NCI-H1436 (cell line): ENCODE measurements around the gene MTX2.

ENCODE experiments used
- DNase-seq: peaks from one replicate; lab custom pipeline; 2025; lab: John Stamatoyannopoulos, UW

MTX2 gene

DNA sequence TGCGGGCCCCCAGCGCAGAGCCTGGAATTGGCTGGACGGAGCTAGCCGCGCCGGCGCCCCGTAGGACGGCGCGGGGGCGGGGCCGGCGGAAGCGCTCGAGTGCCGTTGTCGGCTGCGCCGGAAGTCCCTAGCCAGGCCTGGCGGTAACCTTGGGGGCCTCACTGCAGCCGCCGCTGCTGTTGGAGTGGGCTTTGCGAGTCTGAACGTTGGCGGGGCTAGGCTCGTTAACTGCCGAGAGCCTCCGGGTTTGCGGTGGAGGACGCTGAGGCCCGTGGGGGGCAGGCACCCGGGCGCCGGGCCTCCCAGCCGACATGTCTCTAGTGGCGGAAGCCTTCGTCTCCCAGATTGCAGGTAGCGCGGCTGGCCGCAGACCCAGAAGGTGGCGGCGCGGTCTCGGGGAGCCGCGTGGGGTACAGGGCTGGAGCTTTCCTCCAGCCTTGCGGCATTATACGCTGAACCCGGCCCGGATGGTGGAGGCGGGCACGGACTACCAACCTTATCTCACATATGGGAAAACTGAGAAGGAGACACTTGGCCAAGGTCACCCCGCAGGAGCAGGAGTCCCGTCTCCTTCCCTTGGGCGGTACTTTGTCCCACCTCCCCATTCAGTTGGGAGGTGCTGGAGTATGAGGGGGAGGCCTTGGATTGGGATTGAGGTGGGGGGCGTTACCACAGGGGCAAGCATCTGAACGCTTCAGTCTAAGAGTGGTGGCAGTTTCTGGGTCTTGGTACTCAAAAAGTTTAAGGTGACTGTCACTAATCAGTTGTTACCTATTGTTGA is at the start of gene MTX2:
Gene MTX2 (plus strand): TSS at position 124 of the 781 bp plus-strand sequence. CDS start 188 bp downstream, at position 312.
- DNase-seq: peak; percentile 66

DNA sequence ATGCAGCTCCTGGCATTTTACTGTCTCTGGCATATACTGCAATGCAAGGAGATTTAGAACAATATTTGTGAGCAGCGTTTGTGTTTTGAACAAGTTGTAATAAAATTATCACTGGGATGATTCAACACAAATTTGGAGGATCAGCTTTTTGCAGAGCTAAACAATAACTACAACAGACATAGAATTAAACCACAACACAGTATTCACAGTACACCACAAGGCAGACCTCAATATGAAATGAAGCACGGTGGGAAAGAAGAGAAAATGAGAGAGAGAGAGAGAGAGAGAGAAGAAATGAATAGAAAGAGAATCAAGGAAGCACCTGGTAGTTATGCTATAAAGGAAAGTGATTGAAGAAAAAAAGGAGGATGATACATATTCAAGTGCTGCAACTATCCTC is 41.4 kb upstream of the MTX2 start:
- no peak for DNase-seq

DNA sequence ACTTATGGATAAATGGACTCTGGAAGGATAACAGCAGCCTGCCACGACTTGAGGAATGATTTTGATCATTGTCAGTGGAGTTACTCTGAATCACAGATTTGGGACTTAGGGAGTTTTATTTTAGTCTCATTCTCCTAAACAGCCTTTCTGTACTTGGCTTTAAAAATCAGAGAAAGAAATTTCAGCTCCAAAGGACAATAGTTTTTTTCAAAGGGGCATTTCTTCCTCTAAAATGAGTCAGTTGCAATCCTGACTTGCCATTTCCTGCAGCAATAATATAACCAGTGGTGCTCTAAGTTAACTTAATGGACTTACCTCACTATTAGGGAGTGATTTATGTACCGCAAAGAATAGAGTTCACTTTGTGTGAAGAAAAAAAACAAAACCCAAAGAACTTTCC is 35.1 kb upstream of the MTX2 start:
- DNase-seq: no peak

DNA sequence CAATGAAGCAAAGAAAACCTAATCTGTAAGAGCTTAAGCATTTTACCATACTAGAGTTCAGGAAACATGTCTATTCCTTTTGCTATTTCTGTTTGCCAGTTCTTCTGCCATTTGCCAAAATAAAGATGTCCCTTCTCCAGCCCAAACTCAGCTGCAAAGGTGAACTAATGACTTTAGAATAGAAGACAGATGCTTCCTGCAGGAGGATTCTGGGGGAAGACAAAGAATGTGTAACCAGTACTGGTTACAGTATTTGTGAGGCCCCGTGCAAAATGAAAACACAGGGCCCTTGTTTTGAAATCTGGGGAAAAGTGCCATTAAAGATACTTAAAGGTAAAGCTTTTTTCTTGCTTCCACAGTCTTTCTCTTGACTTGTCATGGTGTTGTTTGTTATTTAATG is 34.3 kb upstream of the MTX2 start:
- DNase-seq: no peak

DNA sequence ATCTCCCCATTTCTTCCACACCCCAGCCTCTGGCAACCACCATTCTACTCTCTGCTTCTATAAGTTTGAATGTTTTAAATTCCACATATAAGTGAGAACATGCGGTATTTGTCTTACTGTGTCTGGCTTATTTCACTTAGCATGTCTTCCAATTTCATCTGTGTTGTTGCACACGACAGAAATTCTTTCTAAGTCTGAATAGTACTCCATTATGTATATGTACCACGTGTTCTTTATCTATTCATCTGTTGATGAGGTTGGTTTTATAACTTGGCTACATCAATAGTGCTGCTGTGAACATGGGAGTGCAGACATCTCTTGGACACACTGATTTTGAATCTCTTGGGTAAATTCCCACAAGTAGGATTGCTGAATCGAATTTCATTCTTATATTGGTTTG is 31.8 kb upstream of the MTX2 start:
- no peak for DNase-seq

DNA sequence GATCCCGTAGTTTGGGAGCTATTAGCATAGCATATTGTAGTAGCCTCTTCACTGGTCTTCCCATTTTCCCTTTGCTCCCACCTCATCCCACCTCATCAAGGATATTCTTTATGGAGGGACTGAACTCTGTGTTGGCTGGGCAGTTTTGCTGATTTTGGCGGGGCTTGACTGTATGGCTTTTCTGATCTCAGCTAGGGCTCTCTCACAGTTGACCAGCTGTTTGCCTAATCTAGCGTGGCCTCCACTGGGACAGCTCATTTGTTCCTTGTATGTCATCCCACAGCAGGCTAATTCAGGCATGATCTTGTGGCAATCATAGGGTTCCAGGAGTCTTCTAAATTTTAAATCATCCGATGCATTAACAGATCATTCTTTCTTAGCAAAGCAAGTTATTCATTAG is 30.2 kb upstream of the MTX2 start:
- no peak for DNase-seq

DNA sequence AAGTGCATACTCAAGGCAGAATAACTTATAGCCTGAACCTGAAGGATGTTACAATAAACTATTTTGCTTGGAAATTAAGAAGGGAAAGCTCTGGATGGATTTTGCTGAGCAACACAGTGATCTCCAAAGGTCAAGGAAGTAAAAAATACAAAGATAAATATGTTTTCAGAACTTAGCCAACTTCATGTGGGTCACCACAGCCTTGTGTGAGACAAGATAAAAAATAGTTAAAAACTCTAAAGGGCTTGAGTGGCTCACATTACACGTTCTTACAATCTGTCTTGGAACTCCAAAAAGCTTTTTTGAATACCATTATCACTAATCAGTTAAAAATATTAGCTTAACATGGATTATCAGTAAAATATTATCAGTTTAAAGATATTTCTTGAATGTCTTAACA is 28.9 kb upstream of the MTX2 start:
- DNase-seq: no peak

DNA sequence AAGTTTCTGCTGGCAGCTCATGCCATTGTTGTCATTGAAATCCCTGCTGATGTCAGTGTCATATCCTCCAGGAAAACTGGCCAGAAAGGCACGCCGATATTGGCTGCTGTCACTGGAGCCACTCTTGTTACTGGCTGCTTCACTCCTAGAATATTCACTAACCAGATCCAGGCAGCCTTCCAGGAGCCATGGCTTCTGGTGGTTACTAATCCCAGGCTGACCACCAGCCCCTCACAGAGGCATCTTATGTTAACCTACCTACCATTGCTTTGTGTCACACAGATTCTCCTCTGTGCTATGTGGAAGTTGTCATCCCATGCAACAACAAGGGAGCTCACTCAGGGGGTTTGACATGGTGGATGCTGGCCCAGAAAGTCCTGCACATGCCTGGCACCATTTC is 27.0 kb upstream of the MTX2 start:
- DNase-seq: no peak

DNA sequence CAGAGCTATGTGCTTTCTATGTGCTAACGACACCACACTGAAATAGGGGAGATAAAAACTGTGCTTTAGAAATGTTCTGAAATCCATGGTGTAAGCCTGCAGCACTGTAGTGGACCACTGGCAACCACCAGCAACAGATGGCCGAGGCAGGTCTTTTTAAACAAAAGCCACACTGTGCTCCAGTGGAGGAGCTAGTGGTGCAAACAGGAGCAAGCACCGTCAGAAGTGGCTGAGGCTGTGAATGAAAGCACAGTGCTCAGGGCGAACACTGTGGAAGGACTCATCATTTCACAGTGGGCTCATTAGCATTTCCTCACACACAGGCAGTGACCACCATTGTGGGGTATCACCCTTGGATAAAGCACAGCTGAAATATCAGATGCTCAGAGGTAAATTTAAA is 22.9 kb upstream of the MTX2 start:
- no peak for DNase-seq

DNA sequence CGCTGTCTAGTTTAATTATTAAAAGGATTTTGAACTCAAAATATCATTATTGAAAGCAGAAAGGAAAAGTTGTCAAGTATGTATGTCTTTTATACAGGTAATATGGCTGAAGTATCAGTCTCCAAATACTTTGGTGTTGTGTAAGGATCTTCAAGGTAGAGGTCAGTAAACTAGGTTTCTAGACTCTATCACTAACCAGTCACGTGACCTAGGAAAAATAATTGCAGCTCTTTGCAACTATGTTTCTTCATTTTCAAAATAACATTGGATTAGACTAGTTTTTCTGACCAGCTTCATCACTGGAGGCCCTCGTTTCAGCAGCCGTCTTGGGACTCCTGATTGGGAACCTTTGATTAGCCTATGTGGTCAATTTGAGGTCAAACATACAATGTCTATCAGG is 21.4 kb upstream of the MTX2 start:
- DNase-seq: no peak

DNA sequence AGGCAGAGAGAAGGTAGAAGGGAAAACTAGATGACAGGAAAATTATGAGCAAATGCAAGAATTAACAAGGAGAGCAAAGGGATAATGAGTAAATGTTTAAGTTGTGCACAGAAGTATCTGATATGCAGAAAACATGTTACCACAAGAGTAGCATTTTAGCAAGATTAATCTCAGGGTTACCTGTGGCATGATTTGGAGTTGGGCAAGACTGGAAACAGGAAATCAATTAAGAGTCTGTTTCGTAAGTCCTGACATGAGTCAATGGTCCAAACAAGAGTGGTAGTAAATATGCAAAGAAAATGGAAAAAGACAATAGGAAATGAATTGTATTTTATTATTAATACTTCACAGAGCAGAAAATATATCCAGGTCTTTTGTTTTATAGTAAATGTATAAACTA is 17.3 kb upstream of the MTX2 start:
- DNase-seq: no peak

DNA sequence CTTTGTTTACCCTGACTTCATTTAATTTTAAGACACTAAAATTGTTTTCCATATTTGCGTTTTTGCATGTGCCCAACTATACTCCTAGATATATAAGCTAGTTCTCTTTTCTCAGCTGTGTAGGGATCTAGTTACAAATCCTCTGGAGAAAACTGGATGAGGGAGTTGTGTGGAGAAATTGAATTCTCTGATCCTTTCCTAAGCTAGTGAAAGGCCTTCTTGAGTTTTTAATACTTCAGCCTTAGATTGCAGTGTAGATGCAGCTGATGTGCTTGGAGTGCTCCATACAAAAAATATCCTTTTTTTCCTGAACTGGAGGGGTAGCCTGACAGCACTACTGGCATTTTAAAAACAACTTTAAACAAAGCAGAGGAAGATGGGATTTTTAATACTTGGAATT is 8.6 kb upstream of the MTX2 start:
- no peak for DNase-seq

DNA sequence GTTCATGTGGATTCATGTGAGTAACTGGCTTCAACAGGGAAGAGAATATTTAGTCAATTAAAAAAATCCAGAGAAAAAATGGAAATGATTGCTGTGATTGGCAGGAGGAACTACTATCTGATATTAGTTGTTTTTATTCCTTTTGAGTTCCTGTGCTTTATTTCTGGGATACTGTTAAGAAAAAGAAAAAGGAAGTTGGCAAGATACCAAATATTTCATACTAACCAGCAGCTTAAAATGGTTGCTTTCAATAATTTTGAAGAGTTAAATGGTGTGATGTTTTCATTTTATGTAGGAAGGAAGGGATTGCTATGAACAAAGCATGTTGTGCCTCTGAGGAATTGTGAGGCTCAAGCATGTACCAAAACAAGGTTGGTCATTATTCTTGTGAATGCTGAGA is 8.1 kb upstream of the MTX2 start:
- no peak for DNase-seq

DNA sequence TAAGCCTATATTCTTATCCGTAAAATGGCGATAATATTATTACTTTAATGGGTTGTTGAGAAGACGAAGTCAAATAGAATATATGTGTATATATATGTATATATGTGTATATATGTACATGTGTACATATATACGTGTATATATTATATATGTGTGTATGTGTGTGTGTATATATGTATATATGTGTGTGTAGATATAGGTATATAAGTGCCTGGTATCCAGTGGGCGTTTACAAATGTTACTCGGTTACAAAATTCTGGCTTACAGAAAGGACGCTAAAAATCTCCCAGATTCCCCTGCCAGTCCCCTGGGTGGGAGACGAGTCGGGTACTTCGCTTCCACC is 295 bp upstream of the MTX2 start:
- DNase-seq: no peak

DNA sequence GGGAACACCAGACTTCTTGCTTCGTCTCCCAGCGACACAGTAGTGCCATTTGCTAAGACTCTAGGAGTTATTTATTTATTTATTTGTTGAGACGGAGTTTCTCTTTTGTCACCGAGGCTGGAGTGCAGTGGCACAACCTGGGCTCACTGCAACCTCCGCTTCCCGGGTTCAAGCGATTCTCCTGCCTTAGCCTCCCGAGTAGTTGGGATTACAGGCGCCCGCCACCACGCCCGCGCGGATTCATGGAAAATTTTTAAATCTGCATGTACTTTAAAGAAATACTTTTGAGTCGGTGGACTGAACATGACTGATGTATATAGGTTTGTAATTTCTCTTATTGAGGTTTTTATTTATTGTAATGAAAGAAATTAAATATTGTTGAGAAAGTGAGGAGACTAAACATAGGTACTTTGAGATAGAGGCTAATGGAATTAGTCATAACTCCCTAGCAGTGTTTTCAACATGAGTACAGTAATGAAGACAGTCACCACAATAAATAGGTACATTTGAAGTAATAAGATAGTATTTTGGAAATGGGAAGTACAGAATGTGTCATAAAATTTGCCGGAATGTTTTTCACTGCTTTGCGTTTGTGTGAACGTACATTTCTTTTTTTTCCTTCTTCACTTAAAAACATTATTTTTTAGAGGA is 983 bp downstream of the MTX2 start:
- no peak for DNase-seq

DNA sequence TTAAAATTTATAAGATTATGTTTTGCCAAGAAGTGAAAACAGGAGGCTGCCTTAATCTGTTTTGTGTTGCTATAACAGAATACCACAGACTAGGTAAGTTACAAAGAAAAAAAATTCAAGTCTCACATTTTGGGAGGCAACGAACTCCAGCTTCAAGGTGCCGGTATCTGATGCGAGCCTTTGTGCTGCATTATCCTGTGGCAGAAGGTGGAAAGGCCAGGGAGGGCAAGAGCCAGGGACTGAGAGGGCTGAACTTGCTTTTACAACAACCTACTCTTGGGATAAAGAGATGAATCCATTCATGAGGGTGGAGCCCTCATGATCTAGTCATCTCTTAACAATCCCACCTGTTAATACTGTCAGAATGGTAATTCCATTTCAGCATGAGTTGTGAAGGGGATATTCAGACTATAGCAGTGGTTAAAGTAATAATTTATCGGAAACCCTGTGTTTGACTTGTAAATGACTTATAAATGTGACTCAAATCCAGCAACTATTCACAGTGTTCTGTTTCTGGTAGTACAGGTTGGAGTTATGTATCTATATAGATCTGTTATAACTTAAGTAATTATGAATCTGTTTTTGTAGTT is 3.7 kb downstream of the MTX2 start:
- DNase-seq: no peak

DNA sequence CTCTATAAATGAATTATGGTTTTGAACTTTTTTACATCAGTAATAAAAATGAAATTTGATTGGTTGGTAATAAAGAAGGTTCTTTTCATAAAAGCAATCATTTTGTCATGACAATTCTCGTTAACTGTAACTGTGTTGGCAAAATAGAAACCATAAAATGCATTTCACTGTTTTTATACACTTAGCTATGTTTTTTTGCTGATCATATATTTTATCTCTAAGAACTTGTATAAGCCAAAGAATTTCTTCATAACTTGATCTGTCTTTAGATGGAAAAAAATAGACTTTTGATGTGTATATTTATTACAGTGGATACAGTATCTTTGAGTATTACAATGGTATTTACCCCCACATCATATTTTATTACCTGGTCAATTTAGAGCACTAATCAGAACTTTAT is 9.7 kb downstream of the MTX2 start:
- no peak for DNase-seq

DNA sequence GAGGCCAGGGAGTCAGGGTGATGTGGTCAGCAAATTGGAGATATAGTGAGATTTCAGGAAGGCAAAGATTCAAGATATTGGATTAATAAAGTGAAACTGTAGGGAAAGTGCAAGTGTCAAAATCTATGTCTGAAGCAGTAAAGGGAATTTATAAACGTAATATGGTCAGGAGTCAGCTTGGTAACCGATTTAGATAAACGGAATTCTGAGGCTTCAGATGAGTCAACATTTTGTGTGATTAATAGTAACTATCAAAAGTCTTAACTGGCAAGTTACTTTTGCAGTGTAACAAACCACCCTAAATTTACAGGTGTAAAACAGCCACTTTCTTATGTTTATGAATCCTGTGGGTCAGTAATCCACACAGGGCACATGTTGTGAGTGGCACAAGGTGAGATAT is 10.9 kb downstream of the MTX2 start:
- no peak for DNase-seq

DNA sequence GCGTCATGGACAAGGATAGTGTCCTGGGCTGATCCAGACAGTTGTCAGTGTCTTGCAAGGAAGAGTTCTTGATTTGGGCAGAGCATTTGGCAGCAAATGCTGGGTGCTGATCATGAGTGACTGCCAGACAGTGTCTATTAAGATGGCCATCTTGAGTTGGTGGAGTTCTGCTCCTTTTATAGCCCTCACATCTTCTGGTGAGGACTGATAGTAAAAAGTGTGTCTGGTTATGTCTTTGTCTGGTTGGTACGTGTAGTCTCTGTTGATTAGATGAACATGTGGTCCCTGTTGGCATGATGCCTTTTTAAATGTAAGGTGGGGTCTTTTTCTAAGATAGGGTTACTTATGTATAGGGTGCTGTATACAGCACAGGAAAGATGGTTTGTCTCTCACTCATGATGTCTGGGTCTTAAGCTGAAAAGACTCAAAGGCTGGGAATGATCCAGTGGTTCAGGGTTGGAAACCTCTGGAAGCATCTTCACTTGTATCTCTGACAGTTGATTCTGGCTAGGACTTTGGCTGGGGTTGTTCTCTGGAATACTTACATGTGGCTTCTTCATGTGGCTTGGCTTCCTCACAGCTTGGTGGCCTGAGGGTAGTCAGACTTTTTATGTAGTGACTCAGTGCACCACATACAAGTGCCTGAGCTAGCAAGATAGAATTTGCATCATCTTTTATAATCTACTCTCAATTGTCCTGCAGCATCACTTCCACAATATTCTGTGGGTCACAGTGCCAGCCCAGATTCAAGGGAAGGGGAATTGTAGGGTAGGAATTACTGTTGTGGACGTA is 11.8 kb downstream of the MTX2 start:
- no peak for DNase-seq

DNA sequence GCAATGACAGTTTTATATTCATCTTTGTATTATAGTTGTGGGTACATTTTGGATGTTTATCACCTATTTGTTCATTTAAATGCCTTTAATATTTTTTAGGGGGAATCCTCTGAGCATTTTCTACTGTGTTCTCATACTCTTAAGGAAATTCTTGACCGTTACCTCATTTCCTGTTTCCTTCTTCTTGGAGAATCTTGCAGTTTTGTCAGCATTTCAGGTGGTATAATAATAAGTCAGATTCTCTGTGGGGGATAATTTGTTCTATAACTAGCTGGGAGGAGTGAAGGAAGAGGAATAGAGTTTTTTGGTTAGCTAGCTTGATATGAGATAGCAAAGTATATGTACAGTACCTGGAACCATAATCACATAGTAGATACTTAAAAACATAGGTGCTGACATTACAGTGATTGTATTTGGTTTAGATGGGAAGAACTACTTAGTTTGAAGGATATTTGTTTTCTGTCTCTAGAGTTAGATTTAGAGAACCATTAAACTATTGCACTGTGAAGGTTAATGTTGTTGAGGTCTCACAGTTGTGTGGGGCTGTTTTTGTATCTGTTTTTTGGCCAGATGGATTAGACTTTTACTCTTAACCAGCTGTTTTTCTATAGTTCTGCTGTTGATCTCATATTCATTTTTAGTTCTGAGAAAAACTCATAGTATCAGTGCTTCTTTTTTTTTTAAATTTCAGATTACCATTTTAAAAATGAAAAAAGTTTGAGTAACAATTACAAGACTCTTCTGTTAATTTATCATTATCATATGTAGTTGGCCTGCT is 14.2 kb downstream of the MTX2 start:
- DNase-seq: no peak

DNA sequence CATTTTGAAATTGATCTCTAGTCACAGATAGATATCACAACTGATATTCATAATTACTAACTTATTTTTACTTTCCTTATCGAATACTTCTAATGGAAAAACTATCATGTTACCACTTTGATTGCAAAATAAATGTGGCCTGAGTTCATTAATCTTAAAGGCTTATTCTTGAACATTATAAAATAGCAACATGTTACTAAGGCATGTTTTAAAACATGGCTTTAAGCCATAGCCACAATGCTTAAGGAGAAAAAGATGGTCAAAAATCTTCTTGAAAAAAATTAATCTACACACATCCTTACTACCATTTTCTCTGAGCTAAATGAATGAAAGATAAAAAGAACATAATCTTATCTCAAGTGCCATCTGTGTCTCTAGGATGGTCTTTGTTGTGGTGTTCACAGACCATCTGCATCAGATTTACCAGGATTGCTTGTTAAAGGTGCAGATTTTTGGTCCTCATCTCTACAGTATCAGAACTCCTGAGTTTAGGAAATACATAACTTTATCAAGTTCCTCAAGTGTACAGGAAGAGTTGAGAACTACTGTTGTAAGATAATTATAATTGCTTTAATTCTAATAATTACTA is 15.3 kb downstream of the MTX2 start:
- DNase-seq: no peak

DNA sequence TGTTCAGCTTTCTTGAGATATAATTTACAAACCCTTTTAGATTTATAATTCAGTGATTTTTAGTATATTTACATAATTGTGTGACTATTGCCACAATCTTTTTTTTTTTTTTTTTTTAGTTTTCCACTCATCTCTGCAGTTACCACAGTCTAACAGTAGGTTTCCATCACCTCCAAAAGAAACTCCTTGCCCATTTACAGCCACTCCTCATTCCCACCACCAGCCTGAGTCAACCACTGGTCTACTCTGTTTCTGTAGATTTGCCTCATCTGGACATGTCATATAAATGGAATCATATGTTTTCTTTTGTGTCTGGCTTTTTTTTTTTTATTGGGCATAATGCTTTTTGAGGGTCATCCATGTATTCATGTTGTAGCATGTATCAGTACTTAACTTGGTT is 16.1 kb downstream of the MTX2 start:
- DNase-seq: no peak
